Measurements from ENCODE around the gene PRKCE.

GRCh38 chr2:46040563-46041155, 389.2 kb downstream of the PRKCE start:
- no peak for TF ChIP-seq POLR2A (IDR thresholded peaks at IDR 0.05)
- TF ChIP-seq CTCF (IDR thresholded peaks at IDR 0.05): no peak
